ENCODE data around the gene RANBP9. TPM values are rescaled to one million over a fixed set of nuclear protein-coding genes. Genes with fewer than 3 reads are reported as not detected.
A peak's percentile ranks its signal among the peaks of the same experiment; 100 is the strongest.

The RANBP9 gene
- total and polyA plus RNA-seq, 2 of the 13 experiments (the other 11 are each of a cell fraction or from before 2014, with no cell fraction given), result 26.6 to 30.6 TPM

DNA sequence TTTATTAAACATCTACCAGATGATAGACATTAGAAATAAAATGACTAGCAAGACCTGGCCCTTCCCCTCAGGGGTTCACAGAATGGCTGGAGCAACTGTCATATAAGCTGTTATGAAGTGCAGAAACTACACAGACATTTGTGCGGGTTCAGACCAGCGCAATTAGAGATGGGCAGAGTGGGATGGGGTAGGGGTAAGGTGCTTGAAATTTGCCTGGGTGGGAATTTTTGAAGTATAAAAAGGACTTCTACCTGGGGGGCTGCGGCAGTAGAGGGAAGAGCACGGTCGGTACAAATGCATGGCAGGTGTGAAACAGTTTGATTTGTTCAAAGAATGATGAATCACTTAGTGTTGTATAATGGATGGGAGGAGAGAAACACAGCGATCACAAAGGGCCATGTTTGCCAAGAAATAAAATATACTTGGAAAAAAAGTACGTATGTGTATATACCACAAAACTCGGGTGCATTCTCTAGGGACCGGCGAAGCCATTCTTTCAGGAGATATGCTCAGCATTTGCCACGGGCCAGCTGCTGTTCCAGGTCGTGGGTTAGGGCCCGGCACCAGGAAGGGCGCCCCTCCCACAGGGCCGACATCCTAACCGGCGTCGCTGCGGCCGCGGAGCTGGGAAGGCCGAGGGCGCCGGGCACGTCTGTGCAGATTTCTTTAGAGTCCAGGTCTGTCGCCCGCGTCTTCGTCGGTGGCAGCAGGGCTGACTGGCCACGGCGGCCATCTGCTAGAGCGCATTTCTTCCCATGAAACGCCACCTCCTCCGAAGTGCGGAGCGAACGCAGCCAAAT lies 97.3 kb downstream of the RANBP9 start (continued):
- TF ChIP-seq CBX2 (IDR thresholded peaks at IDR 0.05; ENCODE audit: low read depth, low read length) (no peak), CBX2 (CRISPR knock-in tag; IDR thresholded peaks at IDR 0.05; ENCODE audit: low read depth) (peak; percentile 88; the same call in 1 of the 2 replicates), MXI1 (IDR thresholded peaks at IDR 0.05; ENCODE audit: borderline replicate concordance, low read depth, low read length) (no peak), MLLT10 (CRISPR knock-in tag; IDR thresholded peaks at IDR 0.05) (no peak), ZNF350 (CRISPR knock-in tag; IDR thresholded peaks at IDR 0.05; ENCODE audit: borderline replicate concordance, low read depth) (no peak), GZF1 (CRISPR knock-in tag; IDR thresholded peaks at IDR 0.05) (no peak), PHF20 (CRISPR knock-in tag; IDR thresholded peaks at IDR 0.05) (no peak), ZFP41 (CRISPR knock-in tag; IDR thresholded peaks at IDR 0.05; ENCODE audit: borderline replicate concordance) (no peak), ZSCAN21 (CRISPR knock-in tag; IDR thresholded peaks at IDR 0.05; ENCODE audit: borderline replicate concordance) (no peak), MTF2 (CRISPR knock-in tag; IDR thresholded peaks at IDR 0.05; ENCODE audit: borderline replicate concordance) (no peak; the same call in 1 of the 2 replicates), ZNF234 (CRISPR knock-in tag; conservative IDR thresholded peaks at IDR 0.05) (no peak), GTF2F1 (IDR thresholded peaks at IDR 0.05; ENCODE audit: low read length) (no peak), NFRKB (IDR thresholded peaks at IDR 0.05) (no peak), ZNF616 (CRISPR knock-in tag; IDR thresholded peaks at IDR 0.05; ENCODE audit: low read depth) (no peak)
- TF ChIP-seq, protein P1, sequence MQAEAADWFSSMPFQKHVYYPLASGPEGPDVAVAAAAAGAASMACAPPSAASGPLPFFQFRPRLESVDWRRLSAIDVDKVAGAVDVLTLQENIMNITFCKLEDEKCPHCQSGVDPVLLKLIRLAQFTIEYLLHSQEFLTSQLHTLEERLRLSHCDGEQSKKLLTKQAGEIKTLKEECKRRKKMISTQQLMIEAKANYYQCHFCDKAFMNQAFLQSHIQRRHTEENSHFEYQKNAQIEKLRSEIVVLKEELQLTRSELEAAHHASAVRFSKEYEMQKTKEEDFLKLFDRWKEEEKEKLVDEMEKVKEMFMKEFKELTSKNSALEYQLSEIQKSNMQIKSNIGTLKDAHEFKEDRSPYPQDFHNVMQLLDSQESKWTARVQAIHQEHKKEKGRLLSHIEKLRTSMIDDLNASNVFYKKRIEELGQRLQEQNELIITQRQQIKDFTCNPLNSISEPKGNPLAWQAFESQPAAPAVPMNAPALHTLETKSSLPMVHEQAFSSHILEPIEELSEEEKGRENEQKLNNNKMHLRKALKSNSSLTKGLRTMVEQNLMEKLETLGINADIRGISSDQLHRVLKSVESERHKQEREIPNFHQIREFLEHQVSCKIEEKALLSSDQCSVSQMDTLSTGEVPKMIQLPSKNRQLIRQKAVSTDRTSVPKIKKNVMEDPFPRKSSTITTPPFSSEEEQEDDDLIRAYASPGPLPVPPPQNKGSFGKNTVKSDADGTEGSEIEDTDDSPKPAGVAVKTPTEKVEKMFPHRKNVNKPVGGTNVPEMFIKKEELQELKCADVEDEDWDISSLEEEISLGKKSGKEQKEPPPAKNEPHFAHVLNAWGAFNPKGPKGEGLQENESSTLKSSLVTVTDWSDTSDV (CRISPR knock-in tag; IDR thresholded peaks at IDR 0.05), result no peak
- TF ChIP-seq, protein P2, sequence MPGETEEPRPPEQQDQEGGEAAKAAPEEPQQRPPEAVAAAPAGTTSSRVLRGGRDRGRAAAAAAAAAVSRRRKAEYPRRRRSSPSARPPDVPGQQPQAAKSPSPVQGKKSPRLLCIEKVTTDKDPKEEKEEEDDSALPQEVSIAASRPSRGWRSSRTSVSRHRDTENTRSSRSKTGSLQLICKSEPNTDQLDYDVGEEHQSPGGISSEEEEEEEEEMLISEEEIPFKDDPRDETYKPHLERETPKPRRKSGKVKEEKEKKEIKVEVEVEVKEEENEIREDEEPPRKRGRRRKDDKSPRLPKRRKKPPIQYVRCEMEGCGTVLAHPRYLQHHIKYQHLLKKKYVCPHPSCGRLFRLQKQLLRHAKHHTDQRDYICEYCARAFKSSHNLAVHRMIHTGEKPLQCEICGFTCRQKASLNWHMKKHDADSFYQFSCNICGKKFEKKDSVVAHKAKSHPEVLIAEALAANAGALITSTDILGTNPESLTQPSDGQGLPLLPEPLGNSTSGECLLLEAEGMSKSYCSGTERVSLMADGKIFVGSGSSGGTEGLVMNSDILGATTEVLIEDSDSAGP (CRISPR knock-in tag; IDR thresholded peaks at IDR 0.05; ENCODE audit: borderline replicate concordance), result no peak
- TF ChIP-seq, protein P3, sequence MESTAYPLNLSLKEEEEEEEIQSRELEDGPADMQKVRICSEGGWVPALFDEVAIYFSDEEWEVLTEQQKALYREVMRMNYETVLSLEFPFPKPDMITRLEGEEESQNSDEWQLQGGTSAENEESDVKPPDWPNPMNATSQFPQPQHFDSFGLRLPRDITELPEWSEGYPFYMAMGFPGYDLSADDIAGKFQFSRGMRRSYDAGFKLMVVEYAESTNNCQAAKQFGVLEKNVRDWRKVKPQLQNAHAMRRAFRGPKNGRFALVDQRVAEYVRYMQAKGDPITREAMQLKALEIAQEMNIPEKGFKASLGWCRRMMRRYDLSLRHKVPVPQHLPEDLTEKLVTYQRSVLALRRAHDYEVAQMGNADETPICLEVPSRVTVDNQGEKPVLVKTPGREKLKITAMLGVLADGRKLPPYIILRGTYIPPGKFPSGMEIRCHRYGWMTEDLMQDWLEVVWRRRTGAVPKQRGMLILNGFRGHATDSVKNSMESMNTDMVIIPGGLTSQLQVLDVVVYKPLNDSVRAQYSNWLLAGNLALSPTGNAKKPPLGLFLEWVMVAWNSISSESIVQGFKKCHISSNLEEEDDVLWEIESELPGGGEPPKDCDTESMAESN (CRISPR knock-in tag; conservative IDR thresholded peaks at IDR 0.05), result no peak
- TF ChIP-seq, protein P4, sequence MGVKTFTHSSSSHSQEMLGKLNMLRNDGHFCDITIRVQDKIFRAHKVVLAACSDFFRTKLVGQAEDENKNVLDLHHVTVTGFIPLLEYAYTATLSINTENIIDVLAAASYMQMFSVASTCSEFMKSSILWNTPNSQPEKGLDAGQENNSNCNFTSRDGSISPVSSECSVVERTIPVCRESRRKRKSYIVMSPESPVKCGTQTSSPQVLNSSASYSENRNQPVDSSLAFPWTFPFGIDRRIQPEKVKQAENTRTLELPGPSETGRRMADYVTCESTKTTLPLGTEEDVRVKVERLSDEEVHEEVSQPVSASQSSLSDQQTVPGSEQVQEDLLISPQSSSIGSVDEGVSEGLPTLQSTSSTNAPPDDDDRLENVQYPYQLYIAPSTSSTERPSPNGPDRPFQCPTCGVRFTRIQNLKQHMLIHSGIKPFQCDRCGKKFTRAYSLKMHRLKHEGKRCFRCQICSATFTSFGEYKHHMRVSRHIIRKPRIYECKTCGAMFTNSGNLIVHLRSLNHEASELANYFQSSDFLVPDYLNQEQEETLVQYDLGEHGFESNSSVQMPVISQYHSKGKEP (CRISPR knock-in tag; IDR thresholded peaks at IDR 0.05), result no peak
- TF ChIP-seq, protein P5, sequence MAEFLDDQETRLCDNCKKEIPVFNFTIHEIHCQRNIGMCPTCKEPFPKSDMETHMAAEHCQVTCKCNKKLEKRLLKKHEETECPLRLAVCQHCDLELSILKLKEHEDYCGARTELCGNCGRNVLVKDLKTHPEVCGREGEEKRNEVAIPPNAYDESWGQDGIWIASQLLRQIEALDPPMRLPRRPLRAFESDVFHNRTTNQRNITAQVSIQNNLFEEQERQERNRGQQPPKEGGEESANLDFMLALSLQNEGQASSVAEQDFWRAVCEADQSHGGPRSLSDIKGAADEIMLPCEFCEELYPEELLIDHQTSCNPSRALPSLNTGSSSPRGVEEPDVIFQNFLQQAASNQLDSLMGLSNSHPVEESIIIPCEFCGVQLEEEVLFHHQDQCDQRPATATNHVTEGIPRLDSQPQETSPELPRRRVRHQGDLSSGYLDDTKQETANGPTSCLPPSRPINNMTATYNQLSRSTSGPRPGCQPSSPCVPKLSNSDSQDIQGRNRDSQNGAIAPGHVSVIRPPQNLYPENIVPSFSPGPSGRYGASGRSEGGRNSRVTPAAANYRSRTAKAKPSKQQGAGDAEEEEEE (CRISPR knock-in tag; IDR thresholded peaks at IDR 0.05; ENCODE audit: borderline replicate concordance), result no peak
